Ovary (tissue), 10 donors: ENCODE results near the gene DCAF7. TPM values are rescaled to one million over a fixed set of nuclear protein-coding genes. Genes with fewer than 3 reads are reported as not detected.

Source experiments
- DNase-seq, 5 donors: peaks; one replicate each; pipeline ENCODE4 v3.0.0-alpha.2; 2019 to 2020
- H3K27ac ChIP-seq, 2 donors: fragments of 200-600 bp; one replicate each; pipeline versions ENCODE4 v1.5.1 to v1.8.0; 2019 to 2022
- H3K27me3 ChIP-seq: fragments of 200-600 bp; one replicate; pipeline ENCODE4 v1.8.0; 2022
- H3K36me3 ChIP-seq: fragments of 200-600 bp; sonication (generic); one replicate; pipeline ENCODE4 v1.5.1; 2019
- H3K4me1 ChIP-seq: one replicate; pipeline ENCODE4 v1.8.1; 2013; ENCODE audit warnings: mild to moderate bottlenecking, moderate library complexity; ENCODE audit not compliant: insufficient read depth
- H3K4me3 ChIP-seq: fragments of 200-600 bp; sonication (generic); one replicate; pipeline ENCODE4 v1.5.1; 2017
- H3K9me3 ChIP-seq, 2 donors: fragments of 200-600 bp in 1 of 2; sonication (generic) in 1 of 2; one replicate each; pipeline versions ENCODE4 v1.5.1 to v1.8.1; 2013 to 2019; ENCODE audit warnings: mild to moderate bottlenecking in 1 of 2, moderate library complexity in 1 of 2
- CTCF ChIP-seq, 3 donors: fragments of 450-650 bp in 2 of 3; fragments of 200-600 bp in 1 of 3; IDR thresholded peaks; one replicate each; pipeline versions ENCODE4 v1.5.1 to v1.8.0; 2016 to 2022; ENCODE audit warnings: antibody characterized with exemption in 3 of 3, mild to moderate bottlenecking in 1 of 3
- EP300 ChIP-seq: sonication (generic); formaldehyde crosslinking; IDR thresholded peaks from one replicate; pipeline ENCODE4 v1.6.1; 2017; ENCODE audit warnings: antibody characterized with exemption
- POLR2A ChIP-seq: fragments of 450-650 bp; IDR thresholded peaks from one replicate; pipeline ENCODE4 v1.6.1; 2017; ENCODE audit warnings: antibody characterized with exemption, mild to moderate bottlenecking, moderate library complexity
- WGBS, 3 donors: extraction: QIAGEN DNeasy Blood & Tissue Kit in 1 of 3; methylation state at CpG; one replicate each; pipeline versions ENCODE4 v1.1.5 to v1.1.7; 2013 to 2017; 5-methylcytosine and 5-hydroxymethylcytosine counted together
- intact Hi-C, 4 donors: fragments of 100-400 bp; cut with DNase I; formaldehyde crosslinking; loops; one replicate each; pipeline versions ENCODE4 v1.11.0 to v1.15.1; 2022 to 2023
- long read RNA-seq, 3 donors: library from polyadenylated mRNA in 2 of 3; unstranded in 2 of 3; transcript quantifications; one replicate each; pipeline ENCODE4 v2.0.0 and lab custom pipeline, GENCODE V29; 2021 to 2026
- polyA plus RNA-seq, 2 donors: library from polyadenylated mRNA; stranded (reverse); fragments of 200-250 nt in 1 of 2; fragments of 350-450 nt in 1 of 2; fragmentation: Illumina TruSeq in 1 of 2; extraction: RNeasy Lipid Tissue Mini Kit (QIAGEN cat#74804) in 1 of 2; gene quantifications; one replicate each; pipeline ENCODE4 v1.2.3, GENCODE V29; 2013 to 2014
- total RNA-seq, 7 donors: library from RNA; depleted of rRNA in 2 of 7; stranded (reverse); fragments of >200 nt in 2 of 7; fragmentation: NEBNext Ultra II Directional in 3 of 7; extraction: Animal tissue kit (Norgen Biotek cat#: 25700) in 3 of 7; gene quantifications; one replicate each; pipeline versions ENCODE4 v1.1.0 to v1.2.4, GENCODE V29; 2016 to 2023
- donor health status: DM: no; HTN: no; CAD: no; lungs with moderate emphysema.
- donor health status: DM: no; HTN: no; CAD: no.
- donor health status: Bipolar disorder and iron deficiency.
- donor health status: DM: yes; HTN: yes; CAD: no.
- donor health status: DM: no; HTN: no; CAD: no.
- donor health status: DM: yes; HTN: yes; CAD: no.

Gene DCAF7, protein sequence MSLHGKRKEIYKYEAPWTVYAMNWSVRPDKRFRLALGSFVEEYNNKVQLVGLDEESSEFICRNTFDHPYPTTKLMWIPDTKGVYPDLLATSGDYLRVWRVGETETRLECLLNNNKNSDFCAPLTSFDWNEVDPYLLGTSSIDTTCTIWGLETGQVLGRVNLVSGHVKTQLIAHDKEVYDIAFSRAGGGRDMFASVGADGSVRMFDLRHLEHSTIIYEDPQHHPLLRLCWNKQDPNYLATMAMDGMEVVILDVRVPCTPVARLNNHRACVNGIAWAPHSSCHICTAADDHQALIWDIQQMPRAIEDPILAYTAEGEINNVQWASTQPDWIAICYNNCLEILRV
- total RNA-seq: 10 to 100 TPM; 14.9 to 56.6 (median 49.7) TPM
- polyA plus RNA-seq: 10 to 100 TPM; 16.6 to 62.5 TPM
- long read RNA-seq, donor 1, full-length matches to known transcripts: 53 of 85 reads
- long read RNA-seq, donor 1, partial matches to known transcripts: 0 of 85 reads
- long read RNA-seq, donor 1, other reads (novel, unspliced or antisense): 32 of 85 reads
- long read RNA-seq, donor 2, full-length matches to known transcripts: 25 of 31 reads
- long read RNA-seq, donor 2, partial matches to known transcripts: 6 of 31 reads
- long read RNA-seq, donor 2, other reads (novel, unspliced or antisense): 0 of 31 reads
- long read RNA-seq, donor 3, full-length matches to known transcripts: 11 of 110 reads
- long read RNA-seq, donor 3, partial matches to known transcripts: 2 of 110 reads
- long read RNA-seq, donor 3, other reads (novel, unspliced or antisense): 97 of 110 reads

DNA sequence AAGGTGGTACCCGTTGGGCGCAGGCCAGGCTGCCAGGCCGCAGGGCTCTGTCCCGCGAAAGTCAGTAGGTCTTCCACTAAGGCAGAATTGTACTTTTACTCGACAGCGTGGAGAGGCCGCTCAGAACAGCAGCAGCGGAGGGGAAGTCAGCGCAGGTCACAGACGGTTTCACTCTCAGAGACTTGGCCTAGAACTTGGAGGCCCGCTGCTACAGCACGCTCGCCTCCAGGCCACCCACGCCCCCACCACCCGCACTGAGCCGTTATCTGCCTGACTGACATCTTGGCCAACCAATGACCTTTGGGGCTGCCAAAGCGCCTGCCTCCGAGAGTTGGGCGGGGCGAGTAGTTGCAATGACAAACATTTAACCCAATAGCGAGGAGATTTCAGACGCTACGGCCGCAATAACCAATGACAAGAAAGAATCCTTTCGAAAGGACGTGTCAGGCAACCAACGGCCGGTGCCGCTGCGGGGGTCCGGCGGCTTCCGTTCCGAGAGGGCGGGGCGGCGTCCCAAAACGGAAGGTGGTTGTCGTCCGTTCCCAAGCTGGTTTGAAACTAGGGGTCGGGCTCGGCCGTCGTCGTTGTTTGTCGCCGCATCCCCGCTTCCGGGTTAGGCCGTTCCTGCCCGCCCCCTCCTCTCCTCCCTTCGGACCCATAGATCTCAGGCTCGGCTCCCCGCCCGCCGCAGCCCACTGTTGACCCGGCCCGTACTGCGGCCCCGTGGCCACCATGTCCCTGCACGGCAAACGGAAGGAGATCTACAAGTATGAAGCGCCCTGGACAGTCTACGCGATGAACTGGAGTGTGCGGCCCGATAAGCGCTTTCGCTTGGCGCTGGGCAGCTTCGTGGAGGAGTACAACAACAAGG is at the start of gene DCAF7:
DCAF7 (plus strand) TSS at position 532 of the 871 bp plus-strand sequence; CDS start at position 733, 201 bp downstream.
- no peaks in the 10 kb centered on the region for H3K9me3 ChIP-seq
- peak; percentile 99 to 100 (median 100) for DNase-seq
- 0 to 1% (median 0%) methylated on average over 43 to 72 of the region's 72 CpGs for WGBS, 3 donors
- intact Hi-C loops: loop anchor here in 1 of 4 donors (10.0 kb wide), 1 partner anchor 65 kb away; no protein-coding TSS in a partner anchor
- H3K27ac ChIP-seq: peak within 1 kb of the TSS; percentile 51 to 85
- H3K36me3 ChIP-seq: no peaks in the 10 kb centered on the region
- H3K4me1 ChIP-seq: peaks cover 7% of the 10 kb centered on the region
- no peaks in the 10 kb centered on the region for H3K27me3 ChIP-seq
- H3K4me3 ChIP-seq: peak within 1 kb of the TSS; percentile 99
- no peak for TF ChIP-seq EP300
- TF ChIP-seq POLR2A: peak; percentile 29

DNA sequence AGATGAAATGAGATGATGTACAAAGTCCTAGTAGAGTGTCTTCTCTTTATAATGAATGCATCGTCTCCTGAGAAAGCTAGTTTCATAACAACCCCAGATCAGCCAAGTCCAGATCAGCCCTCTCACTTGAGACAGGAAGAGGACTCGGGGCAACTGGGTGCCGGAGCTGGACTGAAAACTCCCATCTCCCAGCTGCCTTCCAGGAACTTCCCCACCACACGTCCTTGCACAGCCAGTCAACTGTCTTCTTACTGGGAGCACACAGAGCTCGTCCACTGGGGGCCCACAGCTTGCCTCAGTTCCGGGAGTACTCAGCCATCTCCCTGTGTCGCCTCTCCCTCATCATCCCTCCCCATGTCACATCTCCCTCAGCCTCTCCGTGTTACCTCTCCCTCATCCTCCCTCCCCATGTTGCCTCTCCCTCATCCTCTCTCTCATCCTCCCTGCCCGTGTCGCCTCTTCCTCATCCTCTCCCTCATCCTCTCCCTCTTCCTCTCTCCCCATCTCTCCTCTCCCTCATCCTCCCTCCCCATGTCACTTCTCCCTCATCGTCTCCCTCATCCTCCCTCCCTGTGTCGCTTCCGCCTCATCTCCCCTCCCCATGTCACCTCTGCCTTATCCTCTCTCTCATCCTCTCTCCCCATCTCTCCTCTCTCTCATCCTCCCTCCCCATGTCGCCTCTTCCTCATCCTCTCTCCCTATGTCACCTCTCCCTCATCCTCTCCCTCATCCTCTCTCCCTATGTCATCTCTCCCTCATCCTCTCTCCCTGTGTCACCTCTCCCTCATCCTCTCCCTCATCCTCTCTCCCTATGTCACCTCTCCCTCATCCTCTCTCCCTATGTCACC is 49.5 kb upstream of the DCAF7 start:
- no peaks in the 10 kb centered on the region for H3K27me3 ChIP-seq
- no peaks in the 10 kb centered on the region for H3K36me3 ChIP-seq
- intact Hi-C loops: no loop called here
- no peaks in the 10 kb centered on the region for H3K9me3 ChIP-seq
- 50 to 56% (median 53%) methylated on average over 14 of the region's 14 CpGs for WGBS, 3 donors
- no peak overlapping the region for H3K27ac ChIP-seq
- peaks cover 2% of the 10 kb centered on the region for H3K4me1 ChIP-seq
- no peak for DNase-seq
- no peak overlapping the region for H3K4me3 ChIP-seq
- TF ChIP-seq CTCF (IDR thresholded peaks at IDR 0.05): no peak
- TF ChIP-seq EP300: no peak
- no peak for TF ChIP-seq POLR2A

GRCh38 chr17:63503341-63503705 is 47.0 kb upstream of the DCAF7 start:
- Histone ChIP-seq H3K4me3 (no peak overlapping the region), H3K9me3 (no peaks in the 10 kb centered on the region), H3K27ac (no peak overlapping the region), H3K4me1 (no peaks in the 10 kb centered on the region), H3K27me3 (no peaks in the 10 kb centered on the region), H3K36me3 (no peaks in the 10 kb centered on the region)
- WGBS, 3 donors: 67 to 77% (median 71%) methylated on average over 8 of the region's 8 CpGs
- TF ChIP-seq EP300 (no peak), CTCF (IDR thresholded peaks at IDR 0.05) (no peak), POLR2A (no peak)
- DNase-seq: no peak
- intact Hi-C loops: no loop called here

DNA sequence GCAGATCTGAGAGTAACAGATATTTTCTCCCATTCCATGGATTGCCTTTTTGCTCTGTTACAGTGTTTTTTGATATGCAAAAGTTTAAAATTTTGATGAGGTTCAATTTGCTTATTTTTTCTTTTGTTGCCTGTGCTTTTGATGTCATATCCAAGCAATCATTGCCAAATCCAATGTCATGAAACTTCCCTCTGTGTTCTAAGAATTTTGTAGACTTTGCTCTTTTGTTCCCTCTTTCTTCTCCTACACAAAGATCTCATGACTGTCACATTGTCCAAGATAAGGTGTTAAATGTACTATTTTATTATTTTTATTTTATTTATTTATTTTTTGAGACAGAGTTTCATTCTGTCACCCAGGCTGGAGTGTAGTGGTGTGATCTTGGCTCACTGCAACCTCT is 46.0 kb upstream of the DCAF7 start:
- Histone ChIP-seq H3K4me1 (no peaks in the 10 kb centered on the region), H3K36me3 (no peaks in the 10 kb centered on the region), H3K27me3 (no peaks in the 10 kb centered on the region), H3K4me3 (no peak overlapping the region), H3K9me3 (no peaks in the 10 kb centered on the region), H3K27ac (no peak overlapping the region)
- intact Hi-C loops: no loop called here
- TF ChIP-seq POLR2A (no peak), CTCF (IDR thresholded peaks at IDR 0.05) (no peak), EP300 (no peak)
- no peak for DNase-seq
